IgD-negative memory B cell (primary cell): ENCODE results near the gene CHAF1A. TPM values are rescaled to one million over a fixed set of nuclear protein-coding genes. Genes with fewer than 3 reads are reported as not detected.

Experiments used
- H3K27ac Mint-ChIP-seq, 3 donors: one replicate each; pipeline ENCODE4 v1.8.0; 2020 to 2022; ENCODE audit warnings: mild to moderate bottlenecking in 3 of 3, mixed read lengths in 3 of 3, moderate library complexity in 1 of 3
- H3K27me3 Mint-ChIP-seq: one replicate; pipeline ENCODE4 v1.8.0; 2021; ENCODE audit warnings: mixed read lengths
- H3K36me3 Mint-ChIP-seq: one replicate; pipeline ENCODE4 v1.8.0; 2020; ENCODE audit warnings: mild to moderate bottlenecking, mixed read lengths
- H3K4me1 Mint-ChIP-seq, 3 donors: one replicate each; pipeline ENCODE4 v1.8.0; 2020 to 2022; ENCODE audit warnings: mixed read lengths in 3 of 3, mild to moderate bottlenecking in 1 of 3
- H3K4me3 Mint-ChIP-seq, 4 donors: one replicate each; pipeline ENCODE4 v1.8.0; 2020 to 2022; ENCODE audit warnings: mild to moderate bottlenecking in 4 of 4, mixed read lengths in 4 of 4, moderate library complexity in 3 of 4
- H3K9me3 Mint-ChIP-seq, 3 donors: one replicate each; pipeline ENCODE4 v1.8.0; 2020 to 2021; ENCODE audit warnings: mixed read lengths in 3 of 3, mild to moderate bottlenecking in 1 of 3
- polyA plus RNA-seq: library from polyadenylated mRNA; unstranded; fragments of 300-500 nt; fragmentation: Illumina TruSeq; gene quantifications from one replicate; pipeline ENCODE4 v1.2.3, GENCODE V29; 2021

Gene CHAF1A
- polyA plus RNA-seq, 1 donor from 2014 or later, result 6.9 TPM

GRCh38 chr19:4443966-4444764 lies 41.7 kb downstream of the CHAF1A start:
- Mint-ChIP-seq H3K27me3 (no peaks in the 10 kb centered on the region), H3K4me1 (peaks cover 0 to 15% (median 10%) of the 10 kb centered on the region in 3 donors), H3K36me3 (peaks cover 3% of the 10 kb centered on the region), H3K4me3 (no peak overlapping the region), H3K9me3 (no peaks in the 10 kb centered on the region), H3K27ac (peak overlapping the region in 1 of 3 donors; percentile 18)

- H3K27ac Mint-ChIP-seq, result peak overlapping the region in 1 of 3 donors; percentile 18
- H3K9me3 Mint-ChIP-seq, result no peaks in the 10 kb centered on the region
- peaks cover 0 to 15% (median 8%) of the 10 kb centered on the region in 3 donors for H3K4me1 Mint-ChIP-seq
- H3K36me3 Mint-ChIP-seq, result no peaks in the 10 kb centered on the region
- no peak overlapping the region for H3K4me3 Mint-ChIP-seq
- no peaks in the 10 kb centered on the region for H3K27me3 Mint-ChIP-seq
These were observed 42.6 kb downstream of the CHAF1A start for GRCh38 chr19:4444765-4445741.

- Mint-ChIP-seq H3K36me3 (no peaks in the 10 kb centered on the region), H3K4me1 (peaks cover 0 to 14% (median 9%) of the 10 kb centered on the region in 3 donors), H3K27me3 (no peaks in the 10 kb centered on the region), H3K9me3 (no peaks in the 10 kb centered on the region), H3K27ac (no peak overlapping the region), H3K4me3 (no peak overlapping the region)
These were observed 43.7 kb downstream of the CHAF1A start for GRCh38 chr19:4445963-4446703.

GRCh38 chr19:4446704-4447200 lies 44.3 kb downstream of the CHAF1A start:
- H3K36me3 Mint-ChIP-seq, result no peaks in the 10 kb centered on the region
- H3K9me3 Mint-ChIP-seq, result no peaks in the 10 kb centered on the region
- no peak overlapping the region for H3K27ac Mint-ChIP-seq
- H3K4me3 Mint-ChIP-seq, result no peak overlapping the region
- H3K27me3 Mint-ChIP-seq, result no peaks in the 10 kb centered on the region
- peaks cover 0 to 14% (median 9%) of the 10 kb centered on the region in 3 donors for H3K4me1 Mint-ChIP-seq

GRCh38 chr19:4447327-4448146 lies 45.1 kb downstream of the CHAF1A start:
- no peaks in the 10 kb centered on the region for H3K36me3 Mint-ChIP-seq
- peaks cover 0 to 7% (median 1%) of the 10 kb centered on the region in 3 donors for H3K4me1 Mint-ChIP-seq
- H3K4me3 Mint-ChIP-seq, result no peak overlapping the region
- H3K27ac Mint-ChIP-seq, result no peak overlapping the region
- no peaks in the 10 kb centered on the region for H3K27me3 Mint-ChIP-seq
- H3K9me3 Mint-ChIP-seq, result no peaks in the 10 kb centered on the region

GRCh38 chr19:4448147-4448985 lies 45.9 kb downstream of the CHAF1A start:
- Mint-ChIP-seq H3K9me3 (no peaks in the 10 kb centered on the region), H3K4me1 (peaks cover 0 to 1% (median 0%) of the 10 kb centered on the region in 3 donors), H3K27ac (no peak overlapping the region), H3K4me3 (no peak overlapping the region), H3K36me3 (no peaks in the 10 kb centered on the region), H3K27me3 (no peaks in the 10 kb centered on the region)

- Mint-ChIP-seq H3K27me3 (no peaks in the 10 kb centered on the region), H3K36me3 (no peaks in the 10 kb centered on the region), H3K27ac (peak overlapping the region in 1 of 3 donors; percentile 21), H3K4me3 (no peak overlapping the region), H3K4me1 (peaks cover 0 to 1% (median 0%) of the 10 kb centered on the region in 3 donors), H3K9me3 (no peaks in the 10 kb centered on the region)
These were observed 46.7 kb downstream of the CHAF1A start for GRCh38 chr19:4449022-4449638.

- H3K36me3 Mint-ChIP-seq, result no peaks in the 10 kb centered on the region
- H3K27ac Mint-ChIP-seq, result peak overlapping the region in 1 of 3 donors; percentile 21
- H3K9me3 Mint-ChIP-seq, result no peaks in the 10 kb centered on the region
- H3K4me1 Mint-ChIP-seq, result peaks cover 0 to 1% (median 0%) of the 10 kb centered on the region in 3 donors
- H3K4me3 Mint-ChIP-seq, result no peak overlapping the region
- H3K27me3 Mint-ChIP-seq, result no peaks in the 10 kb centered on the region
These were observed 47.2 kb downstream of the CHAF1A start for GRCh38 chr19:4449639-4450028.

GRCh38 chr19:4452230-4452990 lies 50.0 kb downstream of the CHAF1A start:
- Mint-ChIP-seq H3K4me3 (no peak overlapping the region), H3K27me3 (no peaks in the 10 kb centered on the region), H3K9me3 (no peaks in the 10 kb centered on the region), H3K27ac (no peak overlapping the region), H3K36me3 (no peaks in the 10 kb centered on the region), H3K4me1 (peaks cover 0 to 7% (median 5%) of the 10 kb centered on the region in 3 donors)

- H3K36me3 Mint-ChIP-seq, result no peaks in the 10 kb centered on the region
- peak overlapping the region in 2 of 3 donors; percentile 7 to 53 for H3K27ac Mint-ChIP-seq
- H3K4me3 Mint-ChIP-seq, result no peak overlapping the region
- no peaks in the 10 kb centered on the region for H3K27me3 Mint-ChIP-seq
- H3K4me1 Mint-ChIP-seq, result peaks cover 0 to 10% (median 8%) of the 10 kb centered on the region in 3 donors
- no peaks in the 10 kb centered on the region for H3K9me3 Mint-ChIP-seq
These were observed 51.1 kb downstream of the CHAF1A start for GRCh38 chr19:4453232-4454179.
